Astrocyte (in vitro differentiated cells and primary cell): ENCODE data around the gene SCUBE1.

Experiments used
- EZH2 ChIP-seq: IDR thresholded peaks from 2 replicates; pipeline ENCODE4 v1.6.1; 2012; ENCODE audit warnings: mild to moderate bottlenecking, low read length, inconsistent platforms; ENCODE audit not compliant: insufficient read depth
- TF ChIP-seq, protein P1 (sequence below): IDR thresholded peaks from 2 replicates; pipeline ENCODE4 v1.5.1; 2011; ENCODE audit warnings: low read depth, mild to moderate bottlenecking, inconsistent platforms, low read length, moderate library complexity; ENCODE audit not compliant: insufficient read depth

DNA sequence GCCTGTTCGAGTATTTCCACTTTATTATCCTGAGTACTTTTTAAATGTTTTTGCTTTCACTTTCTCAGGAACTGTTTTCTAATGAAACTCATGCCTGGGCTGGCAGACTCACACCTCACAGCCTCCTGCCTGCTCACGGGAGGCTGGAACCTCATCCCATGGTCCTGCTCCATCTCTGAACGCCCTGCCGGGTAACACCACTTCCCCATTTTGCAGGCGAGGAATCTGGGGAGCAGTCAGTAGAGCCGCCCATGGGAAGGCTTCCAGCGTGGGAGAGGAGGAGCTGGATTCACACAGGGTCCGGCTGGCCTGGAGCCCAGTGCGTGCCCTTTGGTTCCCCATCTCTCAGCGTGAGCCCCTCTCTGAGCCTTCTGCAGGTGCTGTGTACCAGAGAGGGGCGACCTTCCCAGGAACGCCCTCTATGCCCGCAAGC, 53.6 kb downstream of the SCUBE1 start:
- TF ChIP-seq EZH2 = no peak
- TF ChIP-seq, protein P1, sequence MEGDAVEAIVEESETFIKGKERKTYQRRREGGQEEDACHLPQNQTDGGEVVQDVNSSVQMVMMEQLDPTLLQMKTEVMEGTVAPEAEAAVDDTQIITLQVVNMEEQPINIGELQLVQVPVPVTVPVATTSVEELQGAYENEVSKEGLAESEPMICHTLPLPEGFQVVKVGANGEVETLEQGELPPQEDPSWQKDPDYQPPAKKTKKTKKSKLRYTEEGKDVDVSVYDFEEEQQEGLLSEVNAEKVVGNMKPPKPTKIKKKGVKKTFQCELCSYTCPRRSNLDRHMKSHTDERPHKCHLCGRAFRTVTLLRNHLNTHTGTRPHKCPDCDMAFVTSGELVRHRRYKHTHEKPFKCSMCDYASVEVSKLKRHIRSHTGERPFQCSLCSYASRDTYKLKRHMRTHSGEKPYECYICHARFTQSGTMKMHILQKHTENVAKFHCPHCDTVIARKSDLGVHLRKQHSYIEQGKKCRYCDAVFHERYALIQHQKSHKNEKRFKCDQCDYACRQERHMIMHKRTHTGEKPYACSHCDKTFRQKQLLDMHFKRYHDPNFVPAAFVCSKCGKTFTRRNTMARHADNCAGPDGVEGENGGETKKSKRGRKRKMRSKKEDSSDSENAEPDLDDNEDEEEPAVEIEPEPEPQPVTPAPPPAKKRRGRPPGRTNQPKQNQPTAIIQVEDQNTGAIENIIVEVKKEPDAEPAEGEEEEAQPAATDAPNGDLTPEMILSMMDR = no peak
